Kidney (tissue), 14 donors: ENCODE results near the gene LENG1. TPM values are rescaled to one million over a fixed set of nuclear protein-coding genes. Genes with fewer than 3 reads are reported as not detected.

Experiments used
- DNase-seq, 5 donors: peaks; one replicate each; pipeline ENCODE4 v3.0.0-alpha.2; 2013 to 2020
- FAIRE-seq: peaks from 2 replicates; lab custom pipeline; 2012; peaks lifted over from hg19 to GRCh38; lab: Jason Lieb, UNC
- H3K27ac ChIP-seq, 2 donors: one replicate each; pipeline ENCODE4 v1.7.0; 2013; ENCODE audit warnings: low read depth in 2 of 2, low read length in 2 of 2, inconsistent platforms in 1 of 2
- H3K27me3 ChIP-seq: one replicate; pipeline ENCODE4 v1.7.1; 2013; ENCODE audit warnings: low read length, inconsistent platforms; ENCODE audit not compliant: control insufficient read depth, insufficient read depth
- H3K36me3 ChIP-seq, 3 donors: one replicate each; pipeline versions ENCODE4 v1.7.0 to v1.7.1; 2013; ENCODE audit warnings: low read length in 3 of 3, control low read depth in 1 of 3, inconsistent platforms in 1 of 3; ENCODE audit not compliant: insufficient read depth in 3 of 3, control insufficient read depth in 2 of 3
- H3K4me1 ChIP-seq, 3 donors: one replicate each; pipeline versions ENCODE4 v1.7.0 to v1.7.1; 2013; ENCODE audit warnings: low read length in 3 of 3, inconsistent platforms in 1 of 3, low read depth in 1 of 3; ENCODE audit not compliant: control insufficient read depth in 2 of 3, insufficient read depth in 2 of 3
- H3K4me3 ChIP-seq, 3 donors: one replicate each; pipeline versions ENCODE4 v1.7.0 to v1.8.1; 2013; ENCODE audit warnings: low read length in 3 of 3, control low read depth in 1 of 3, inconsistent platforms in 1 of 3
- H3K9ac ChIP-seq, 3 donors: one replicate each; pipeline versions ENCODE4 v1.7.0 to v1.7.1; 2013; ENCODE audit warnings: low read length in 3 of 3, control low read depth in 1 of 3, inconsistent platforms in 1 of 3
- H3K9me3 ChIP-seq, 3 donors: one replicate each; pipeline versions ENCODE4 v1.7.0 to v1.7.1; 2013; ENCODE audit warnings: low read length in 3 of 3, control low read depth in 1 of 3, inconsistent platforms in 1 of 3; ENCODE audit not compliant: control insufficient read depth in 2 of 3, insufficient read depth in 1 of 3
- CTCF ChIP-seq: IDR thresholded peaks from 3 replicates; pipeline ENCODE4 v1.5.1; 2012; ENCODE audit warnings: mild to moderate bottlenecking, moderate library complexity, borderline replicate concordance; ENCODE audit not compliant: insufficient read depth; ENCODE audit errors: extremely low read depth
- intact Hi-C: fragments of 100-400 bp; cut with DNase I; formaldehyde crosslinking; loops from one replicate; pipeline ENCODE4 v1.11.1; 2022
- polyA plus RNA-seq: library from polyadenylated mRNA; stranded (reverse); fragments of 350-450 nt; fragmentation: Illumina TruSeq; extraction: RNeasy Lipid Tissue Mini Kit (QIAGEN cat#74804); gene quantifications from one replicate; pipeline ENCODE4 v1.2.3, GENCODE V29; 2014; ENCODE audit warnings: low read depth, low replicate concordance; ENCODE audit not compliant: insufficient read depth
- total RNA-seq: library from RNA; stranded (reverse); fragmentation: NEBNext Ultra II Directional; extraction: Animal tissue kit (Norgen Biotek cat#: 25700); gene quantifications from one replicate; pipeline ENCODE4 v1.2.1, GENCODE V29; 2021
- donor health status: control.
- donor health status: control.
- donor health status: control.
- donor health status: control.
- donor health status: control.
- donor health status: DM: yes; HTN: yes; CAD: no.
- donor health status: Normal renal cell carcinoma (clear cell type).

LENG1 gene
- total and polyA plus RNA-seq, 2 donors from 2014 or later: 8.0 to 12.2 TPM

GRCh38 chr19:54206030-54206830 is 46.7 kb upstream of the LENG1 start:
- H3K4me1 ChIP-seq: peaks cover 17 to 47% (median 44%) of the 10 kb centered on the region in 3 donors
- H3K27ac ChIP-seq: peak overlapping the region in 1 of 2 donors; percentile 0
- intact Hi-C loops: no loop called here
- DNase-seq: peak in 1 of 5 donors; percentile 69
- no peak overlapping the region for H3K9ac ChIP-seq
- no peak for FAIRE-seq
- no peaks in the 10 kb centered on the region for H3K9me3 ChIP-seq
- H3K4me3 ChIP-seq: no peak overlapping the region
- peaks cover 22 to 54% (median 32%) of the 10 kb centered on the region in 3 donors for H3K36me3 ChIP-seq
- H3K27me3 ChIP-seq: no peaks in the 10 kb centered on the region
- no peak for TF ChIP-seq CTCF

GRCh38 chr19:54204767-54205468 is 45.4 kb upstream of the LENG1 start:
- no peaks in the 10 kb centered on the region for H3K9me3 ChIP-seq
- H3K4me3 ChIP-seq: no peak overlapping the region
- no peak overlapping the region for H3K9ac ChIP-seq
- no peaks in the 10 kb centered on the region for H3K27me3 ChIP-seq
- peaks cover 22 to 54% (median 32%) of the 10 kb centered on the region in 3 donors for H3K36me3 ChIP-seq
- H3K27ac ChIP-seq: no peak overlapping the region
- peaks cover 13 to 42% (median 37%) of the 10 kb centered on the region in 3 donors for H3K4me1 ChIP-seq
- intact Hi-C loops: no loop called here
- DNase-seq (peak in 1 of 5 donors; percentile 15), FAIRE-seq (no peak)
- TF ChIP-seq CTCF: no peak

- no peak overlapping the region for H3K27ac ChIP-seq
- DNase-seq (peak in 2 of 5 donors; percentile 14 to 43), FAIRE-seq (no peak)
- no peak for TF ChIP-seq CTCF
- peaks cover 11 to 31% (median 22%) of the 10 kb centered on the region in 3 donors for H3K4me1 ChIP-seq
- intact Hi-C loops: no loop called here
- H3K36me3 ChIP-seq: peaks cover 22 to 47% (median 32%) of the 10 kb centered on the region in 3 donors
- no peaks in the 10 kb centered on the region for H3K9me3 ChIP-seq
- peak overlapping the region in 2 of 3 donors; percentile 0 to 92 for H3K4me3 ChIP-seq
- peak overlapping the region in 1 of 3 donors; percentile 94 for H3K9ac ChIP-seq
- no peaks in the 10 kb centered on the region for H3K27me3 ChIP-seq
Observed at GRCh38 chr19:54203151-54203611, 43.7 kb upstream of the LENG1 start.
